Measurements from ENCODE around the gene LRP1-AS.

Gene LRP1-AS

DNA sequence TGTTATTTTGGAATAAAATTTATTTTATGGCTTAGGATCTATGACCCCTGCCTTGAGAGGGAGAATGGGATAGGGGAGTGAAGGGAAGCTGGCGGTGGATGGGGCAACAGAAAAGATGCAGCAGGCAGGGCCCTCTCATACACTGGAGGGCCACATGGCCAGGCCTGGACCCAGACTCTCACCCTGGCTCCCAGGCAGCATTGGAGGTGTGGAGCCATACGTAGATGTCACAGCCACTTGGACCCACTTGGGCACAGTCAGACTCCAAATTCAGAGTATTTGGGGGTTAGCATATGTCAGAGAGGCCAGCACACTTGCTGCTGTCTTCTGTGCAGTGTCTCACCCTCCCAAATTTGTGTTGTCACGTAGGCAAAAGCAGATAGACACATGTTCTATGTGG is 52.0 kb downstream of the LRP1-AS start:
- DNase-seq, result no peak

Measured in NCI-H2171 (cell line).